Natural killer cell (primary cell): ENCODE results near the gene FAM181B. TPM values are rescaled to one million over a fixed set of nuclear protein-coding genes. Genes with fewer than 3 reads are reported as not detected.

Source experiments
- ATAC-seq, 3 donors: fragments of 150-1000 bp in 2 of 3; fragments of 200-7000 bp in 1 of 3; cut with Tn5 transposase; 1 replicate in 1 of 3; 2 replicates in 2 of 3; pipeline ENCODE4 v1.10.0; 2021; ENCODE audit warnings: mild to moderate bottlenecking in 2 of 3, moderate library complexity in 2 of 3
- DNase-seq, 2 donors: peaks; one replicate each; pipeline versions ENCODE4 v3.0.0 to v3.0.0-alpha.2; 2013 to 2021; ENCODE audit warnings: mixed read lengths in 1 of 2
- H3K27ac ChIP-seq: one replicate; pipeline ENCODE4 v1.5.1; 2013; ENCODE audit warnings: mild to moderate bottlenecking, low read length
- H3K27me3 ChIP-seq: one replicate; pipeline ENCODE4 v1.6.1; 2013; ENCODE audit warnings: low read length; ENCODE audit not compliant: control insufficient read depth, insufficient read depth
- H3K36me3 ChIP-seq: one replicate; pipeline ENCODE4 v1.6.1; 2013; ENCODE audit warnings: low read length; ENCODE audit not compliant: control insufficient read depth, insufficient read depth
- H3K4me1 ChIP-seq: one replicate; pipeline ENCODE4 v1.6.1; 2013; ENCODE audit warnings: low read length; ENCODE audit not compliant: control insufficient read depth, insufficient read depth
- H3K4me3 ChIP-seq: one replicate; pipeline ENCODE4 v1.5.1; 2013; ENCODE audit warnings: low read length
- H3K9me3 ChIP-seq: one replicate; pipeline ENCODE4 v1.6.1; 2013; ENCODE audit warnings: low read length; ENCODE audit not compliant: control insufficient read depth, insufficient read depth
- H3K27ac Mint-ChIP-seq, 2 donors: one replicate each; pipeline ENCODE4 v1.8.0; 2022; ENCODE audit warnings: mild to moderate bottlenecking in 2 of 2, mixed read lengths in 2 of 2, moderate library complexity in 1 of 2
- H3K27me3 Mint-ChIP-seq, 2 donors: one replicate each; pipeline ENCODE4 v1.8.0; 2022; ENCODE audit warnings: low read depth in 2 of 2, mixed read lengths in 2 of 2
- H3K36me3 Mint-ChIP-seq: one replicate; pipeline ENCODE4 v1.8.0; 2022; ENCODE audit warnings: mixed read lengths
- H3K4me1 Mint-ChIP-seq, 2 donors: one replicate each; pipeline ENCODE4 v1.8.0; 2022; ENCODE audit warnings: mixed read lengths in 2 of 2
- H3K4me3 Mint-ChIP-seq: one replicate; pipeline ENCODE4 v1.8.0; 2022; ENCODE audit warnings: mild to moderate bottlenecking, moderate library complexity, mixed read lengths
- H3K9me3 Mint-ChIP-seq, 2 donors: one replicate each; pipeline ENCODE4 v1.8.0; 2022; ENCODE audit warnings: mixed read lengths in 2 of 2
- WGBS: methylation state at CpG from one replicate; pipeline ENCODE4 v1.1.7; 2013; ENCODE audit warnings: missing lambda C conversion rate; ENCODE audit not compliant: insufficient coverage; 5-methylcytosine and 5-hydroxymethylcytosine counted together
- intact Hi-C: fragments of 100-400 bp; cut with micrococcal nuclease; formaldehyde crosslinking; loops from one replicate; pipeline ENCODE4 v1.14.2; 2022
- total RNA-seq, 4 donors: library from RNA; stranded (reverse); fragments of 120-200 nt in 1 of 4; gene quantifications; one replicate each; pipeline versions ENCODE4 v1.2.3 to v1.2.4, GENCODE V29; 2013 to 2022
- TF ChIP-seq, protein P1 (sequence below): fragments of 200-600 bp; IDR thresholded peaks from one replicate; pipeline ENCODE4 v1.8.0; 2022; ENCODE audit warnings: antibody characterized with exemption

Gene FAM181B
- total RNA-seq, 3 donors from 2014 or later (not counting 1 experiment from before 2014, with no cell fraction given), result not detected

DNA sequence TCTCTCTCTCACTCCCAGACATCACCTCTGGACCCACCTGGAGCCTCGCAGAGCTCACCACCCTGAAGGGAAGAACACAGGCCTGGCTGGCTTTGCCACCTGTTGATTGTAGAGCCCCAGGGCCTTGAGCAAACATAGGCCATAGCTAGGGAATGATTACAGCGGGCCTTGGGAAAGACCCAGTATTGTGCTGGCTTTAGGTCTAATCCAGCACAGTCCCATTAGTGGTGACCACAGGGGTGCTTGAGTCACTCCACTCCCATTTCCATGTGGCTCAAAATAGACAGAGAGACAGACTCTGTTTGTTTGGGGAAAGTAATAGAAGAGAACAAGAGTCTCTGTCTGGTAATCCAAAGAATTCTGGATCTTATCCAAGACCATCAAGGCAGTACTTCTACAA, 42.7 kb upstream of the FAM181B start:
- H3K4me3 ChIP-seq, result no peak overlapping the region
- Mint-ChIP-seq H3K4me1 (no peaks in the 10 kb centered on the region), H3K9me3 (peaks cover 8 to 13% of the 10 kb centered on the region in 2 donors), H3K36me3 (peaks cover 10% of the 10 kb centered on the region), H3K4me3 (no peak overlapping the region), H3K27me3 (peaks cover 6 to 21% of the 10 kb centered on the region in 2 donors), H3K27ac (no peak overlapping the region)
- H3K9me3 ChIP-seq, result no peaks in the 10 kb centered on the region
- H3K27me3 ChIP-seq, result no peaks in the 10 kb centered on the region
- no peaks in the 10 kb centered on the region for H3K36me3 ChIP-seq
- no peaks in the 10 kb centered on the region for H3K4me1 ChIP-seq
- TF ChIP-seq, protein P1, sequence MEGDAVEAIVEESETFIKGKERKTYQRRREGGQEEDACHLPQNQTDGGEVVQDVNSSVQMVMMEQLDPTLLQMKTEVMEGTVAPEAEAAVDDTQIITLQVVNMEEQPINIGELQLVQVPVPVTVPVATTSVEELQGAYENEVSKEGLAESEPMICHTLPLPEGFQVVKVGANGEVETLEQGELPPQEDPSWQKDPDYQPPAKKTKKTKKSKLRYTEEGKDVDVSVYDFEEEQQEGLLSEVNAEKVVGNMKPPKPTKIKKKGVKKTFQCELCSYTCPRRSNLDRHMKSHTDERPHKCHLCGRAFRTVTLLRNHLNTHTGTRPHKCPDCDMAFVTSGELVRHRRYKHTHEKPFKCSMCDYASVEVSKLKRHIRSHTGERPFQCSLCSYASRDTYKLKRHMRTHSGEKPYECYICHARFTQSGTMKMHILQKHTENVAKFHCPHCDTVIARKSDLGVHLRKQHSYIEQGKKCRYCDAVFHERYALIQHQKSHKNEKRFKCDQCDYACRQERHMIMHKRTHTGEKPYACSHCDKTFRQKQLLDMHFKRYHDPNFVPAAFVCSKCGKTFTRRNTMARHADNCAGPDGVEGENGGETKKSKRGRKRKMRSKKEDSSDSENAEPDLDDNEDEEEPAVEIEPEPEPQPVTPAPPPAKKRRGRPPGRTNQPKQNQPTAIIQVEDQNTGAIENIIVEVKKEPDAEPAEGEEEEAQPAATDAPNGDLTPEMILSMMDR, result no peak
- intact Hi-C loops, result no loop called here
- DNase-seq (no peak), ATAC-seq (no peak)
- no peak overlapping the region for H3K27ac ChIP-seq
- WGBS, result 83% methylated on average over 2 of the region's 2 CpGs

DNA sequence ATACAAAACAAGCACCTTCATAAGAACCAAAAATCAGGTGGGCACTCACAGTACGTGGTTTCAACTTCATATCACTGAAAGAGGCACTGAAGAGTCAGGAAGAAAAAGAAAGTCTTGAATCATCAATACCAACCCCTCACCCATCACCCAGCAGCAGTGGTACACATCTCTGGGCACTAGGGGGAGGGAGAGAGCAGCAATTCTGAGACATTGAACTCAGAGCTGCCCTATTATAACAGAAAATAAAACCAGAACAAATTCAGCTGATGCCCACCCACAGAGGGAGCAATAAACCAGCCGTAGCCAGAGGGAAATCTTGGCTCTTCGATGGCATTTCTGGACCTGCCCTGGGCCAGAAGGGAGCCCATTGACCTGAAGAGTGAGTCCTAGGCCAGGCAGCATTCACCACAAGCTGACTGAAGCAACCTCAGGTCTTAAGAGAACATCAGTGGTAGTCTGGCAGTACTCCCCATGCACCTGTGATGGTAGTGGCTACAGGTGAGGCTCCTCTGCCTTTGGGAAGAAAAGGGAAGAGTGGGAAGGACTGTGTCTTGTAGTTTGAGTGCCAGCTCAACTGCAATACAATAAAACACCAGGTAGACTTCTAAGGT, 42.2 kb upstream of the FAM181B start:
- TF ChIP-seq, protein P1, result peak; percentile 21
- Histone ChIP-seq H3K27ac (no peak overlapping the region), H3K4me1 (no peaks in the 10 kb centered on the region), H3K9me3 (no peaks in the 10 kb centered on the region), H3K27me3 (no peaks in the 10 kb centered on the region), H3K4me3 (no peak overlapping the region), H3K36me3 (no peaks in the 10 kb centered on the region)
- Mint-ChIP-seq H3K4me1 (no peaks in the 10 kb centered on the region), H3K36me3 (peaks cover 10% of the 10 kb centered on the region), H3K27ac (no peak overlapping the region), H3K9me3 (peaks cover 6 to 9% of the 10 kb centered on the region in 2 donors), H3K27me3 (peaks cover 2 to 21% of the 10 kb centered on the region in 2 donors), H3K4me3 (no peak overlapping the region)
- DNase-seq, result peak in 1 of 2 donors; percentile 40
- peak in 2 of 3 donors; percentile 53 to 55 for ATAC-seq
- intact Hi-C loops, result no loop called here
- WGBS, result 63% methylated on average over 3 of the region's 3 CpGs

DNA sequence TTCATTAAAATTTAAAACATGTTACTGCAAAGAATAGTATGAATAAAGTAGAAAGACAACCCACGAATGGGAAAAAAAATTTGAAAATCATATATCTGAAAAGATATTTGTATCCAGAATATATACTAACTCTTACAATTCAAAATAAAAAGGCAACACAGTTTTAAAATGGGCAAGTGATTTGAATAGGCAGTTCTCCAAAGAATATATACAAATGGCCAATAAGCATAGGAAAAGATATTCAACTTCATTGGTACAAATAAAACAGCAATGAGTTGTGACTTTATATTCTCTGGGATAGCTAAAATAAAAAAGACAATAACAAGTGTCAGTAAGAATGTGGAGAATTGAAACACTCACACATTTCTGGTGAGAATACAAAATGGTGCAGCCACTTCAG, 41.6 kb upstream of the FAM181B start:
- H3K9me3 ChIP-seq, result no peaks in the 10 kb centered on the region
- H3K27me3 ChIP-seq, result no peaks in the 10 kb centered on the region
- Mint-ChIP-seq H3K27ac (no peak overlapping the region), H3K4me1 (no peaks in the 10 kb centered on the region), H3K9me3 (peaks cover 6 to 9% of the 10 kb centered on the region in 2 donors), H3K27me3 (peaks cover 2 to 21% of the 10 kb centered on the region in 2 donors), H3K4me3 (no peak overlapping the region), H3K36me3 (peaks cover 10% of the 10 kb centered on the region)
- TF ChIP-seq, protein P1, result no peak
- ATAC-seq, result no peak
- H3K27ac ChIP-seq, result no peak overlapping the region
- intact Hi-C loops, result no loop called here
- H3K4me1 ChIP-seq, result no peaks in the 10 kb centered on the region
- no peak for DNase-seq
- H3K4me3 ChIP-seq, result no peak overlapping the region
- no peaks in the 10 kb centered on the region for H3K36me3 ChIP-seq
- no CpG with 5 or more reads among the region's 1 CpG for WGBS

DNA sequence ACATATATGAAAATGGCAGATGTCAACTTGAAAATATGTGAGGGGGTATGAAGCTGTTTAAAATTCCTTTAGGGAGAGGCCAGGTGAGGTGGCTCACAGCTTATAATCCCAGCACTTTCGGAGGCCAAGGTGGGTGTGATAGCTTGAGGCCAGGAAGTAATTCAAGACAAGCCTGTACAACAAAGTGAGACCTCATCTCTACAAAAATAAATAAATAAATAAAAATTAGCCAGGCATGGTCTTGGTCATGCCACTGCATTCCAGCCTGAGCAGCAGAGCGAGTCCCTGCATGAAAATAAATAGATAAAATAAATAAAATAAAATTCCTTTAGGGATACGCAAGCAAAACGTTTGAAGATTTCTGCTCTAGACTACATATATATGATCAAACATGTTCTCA, 38.1 kb upstream of the FAM181B start:
- DNase-seq (no peak), ATAC-seq (no peak)
- TF ChIP-seq, protein P1, result no peak
- Mint-ChIP-seq H3K36me3 (peaks cover under 1% of the 10 kb centered on the region), H3K9me3 (peaks cover 1 to 3% of the 10 kb centered on the region in 2 donors), H3K4me3 (no peak overlapping the region), H3K27me3 (peaks cover 2 to 16% of the 10 kb centered on the region in 2 donors), H3K4me1 (no peaks in the 10 kb centered on the region), H3K27ac (no peak overlapping the region)
- Histone ChIP-seq H3K36me3 (no peaks in the 10 kb centered on the region), H3K9me3 (no peaks in the 10 kb centered on the region), H3K4me1 (no peaks in the 10 kb centered on the region), H3K27ac (no peak overlapping the region), H3K4me3 (no peak overlapping the region), H3K27me3 (no peaks in the 10 kb centered on the region)
- 88% methylated on average over 3 of the region's 4 CpGs for WGBS
- intact Hi-C loops, result no loop called here
